ENCODE data around the gene LRP1B. TPM values are rescaled to one million over a fixed set of nuclear protein-coding genes. Genes with fewer than 3 reads are reported as not detected.

The LRP1B gene
- total RNA-seq, 1 experiment from 2014 or later, result 0.03 TPM

- DNase-seq (ENCODE audit: low read depth, low spot score), result no peak
- in situ Hi-C loops (cut with HindIII; ENCODE audit: low pct_unique_long_range_greater_than_20kb, low sequenced_read_pairs), result no loop called here
Measured at GRCh38 chr2:141331127-141331526, 799.7 kb downstream of the LRP1B start.

- in situ Hi-C loops (cut with HindIII; ENCODE audit: low pct_unique_long_range_greater_than_20kb, low sequenced_read_pairs), result no loop called here
Measured at GRCh38 chr2:141329964-141330363, 800.9 kb downstream of the LRP1B start.

GRCh38 chr2:141323571-141323970 lies 807.2 kb downstream of the LRP1B start:
- no peak for DNase-seq (ENCODE audit: low read depth, low spot score)
- in situ Hi-C loops (cut with HindIII; ENCODE audit: low pct_unique_long_range_greater_than_20kb, low sequenced_read_pairs), result no loop called here

More at GRCh38 chr2:141329964-141330363, 800.9 kb downstream of the LRP1B start:
- no peak for DNase-seq (ENCODE audit: low read depth, low spot score)

GRCh38 chr2:141317986-141318385 lies 812.8 kb downstream of the LRP1B start:
- no peak for DNase-seq (ENCODE audit: low read depth, low spot score)
- in situ Hi-C loops (cut with HindIII; ENCODE audit: low pct_unique_long_range_greater_than_20kb, low sequenced_read_pairs), result no loop called here

GRCh38 chr2:141316606-141317005 lies 814.2 kb downstream of the LRP1B start:
- DNase-seq (ENCODE audit: low read depth, low spot score), result no peak
- in situ Hi-C loops (cut with HindIII; ENCODE audit: low pct_unique_long_range_greater_than_20kb, low sequenced_read_pairs), result no loop called here

GRCh38 chr2:141316103-141316502 lies 814.7 kb downstream of the LRP1B start:
- in situ Hi-C loops (cut with HindIII; ENCODE audit: low pct_unique_long_range_greater_than_20kb, low sequenced_read_pairs), result no loop called here
- DNase-seq (ENCODE audit: low read depth, low spot score), result no peak

GRCh38 chr2:141313972-141314371 lies 816.8 kb downstream of the LRP1B start:
- DNase-seq (ENCODE audit: low read depth, low spot score), result no peak
- in situ Hi-C loops (cut with HindIII; ENCODE audit: low pct_unique_long_range_greater_than_20kb, low sequenced_read_pairs), result no loop called here

- in situ Hi-C loops (cut with HindIII; ENCODE audit: low pct_unique_long_range_greater_than_20kb, low sequenced_read_pairs), result no loop called here
- DNase-seq (ENCODE audit: low read depth, low spot score), result no peak
Measured at GRCh38 chr2:141311430-141311829, 819.4 kb downstream of the LRP1B start.

GRCh38 chr2:141306368-141306767 lies 824.4 kb downstream of the LRP1B start:
- in situ Hi-C loops (cut with HindIII; ENCODE audit: low pct_unique_long_range_greater_than_20kb, low sequenced_read_pairs), result no loop called here
- no peak for DNase-seq (ENCODE audit: low read depth, low spot score)

GRCh38 chr2:141301551-141301950 lies 829.3 kb downstream of the LRP1B start:
- in situ Hi-C loops (cut with HindIII; ENCODE audit: low pct_unique_long_range_greater_than_20kb, low sequenced_read_pairs), result no loop called here
- no peak for DNase-seq (ENCODE audit: low read depth, low spot score)

GRCh38 chr2:141280037-141280436 lies 850.8 kb downstream of the LRP1B start:
- in situ Hi-C loops (cut with HindIII; ENCODE audit: low pct_unique_long_range_greater_than_20kb, low sequenced_read_pairs), result no loop called here
- DNase-seq (ENCODE audit: low read depth, low spot score), result no peak

- in situ Hi-C loops (cut with HindIII; ENCODE audit: low pct_unique_long_range_greater_than_20kb, low sequenced_read_pairs), result no loop called here
- no peak for DNase-seq (ENCODE audit: low read depth, low spot score)
Measured at GRCh38 chr2:141271346-141271745, 859.5 kb downstream of the LRP1B start.

- in situ Hi-C loops (cut with HindIII; ENCODE audit: low pct_unique_long_range_greater_than_20kb, low sequenced_read_pairs), result no loop called here
- no peak for DNase-seq (ENCODE audit: low read depth, low spot score)
Measured at GRCh38 chr2:141264848-141265247, 866.0 kb downstream of the LRP1B start.

- no peak for DNase-seq (ENCODE audit: low read depth, low spot score)
- in situ Hi-C loops (cut with HindIII; ENCODE audit: low pct_unique_long_range_greater_than_20kb, low sequenced_read_pairs), result no loop called here
Measured at GRCh38 chr2:141260911-141261310, 869.9 kb downstream of the LRP1B start.

- in situ Hi-C loops (cut with HindIII; ENCODE audit: low pct_unique_long_range_greater_than_20kb, low sequenced_read_pairs), result no loop called here
- DNase-seq (ENCODE audit: low read depth, low spot score), result no peak
Measured at GRCh38 chr2:141259683-141260082, 871.1 kb downstream of the LRP1B start.

- no peak for DNase-seq (ENCODE audit: low read depth, low spot score)
- in situ Hi-C loops (cut with HindIII; ENCODE audit: low pct_unique_long_range_greater_than_20kb, low sequenced_read_pairs), result no loop called here
Measured at GRCh38 chr2:141242008-141242407, 888.8 kb downstream of the LRP1B start.

GRCh38 chr2:141226560-141226959 lies 904.3 kb downstream of the LRP1B start:
- in situ Hi-C loops (cut with HindIII; ENCODE audit: low pct_unique_long_range_greater_than_20kb, low sequenced_read_pairs), result no loop called here
- DNase-seq (ENCODE audit: low read depth, low spot score), result no peak

- in situ Hi-C loops (cut with HindIII; ENCODE audit: low pct_unique_long_range_greater_than_20kb, low sequenced_read_pairs), result no loop called here
- DNase-seq (ENCODE audit: low read depth, low spot score), result no peak
Measured at GRCh38 chr2:141207036-141207385, 923.8 kb downstream of the LRP1B start.

- in situ Hi-C loops (cut with HindIII; ENCODE audit: low pct_unique_long_range_greater_than_20kb, low sequenced_read_pairs), result no loop called here
- no peak for DNase-seq (ENCODE audit: low read depth, low spot score)
Measured at GRCh38 chr2:141201016-141201565, 929.7 kb downstream of the LRP1B start.

GRCh38 chr2:141200191-141200590 lies 930.6 kb downstream of the LRP1B start:
- in situ Hi-C loops (cut with HindIII; ENCODE audit: low pct_unique_long_range_greater_than_20kb, low sequenced_read_pairs), result no loop called here
- DNase-seq (ENCODE audit: low read depth, low spot score), result no peak

All from SK-MEL-5 (cell line).